NB4 (cell line): Measurements from ENCODE around the gene GRIK1.

ENCODE experiments used
- DNase-seq: peaks from one replicate; pipeline ENCODE4 v3.0.0; 2010; ENCODE audit warnings: low read depth
- H3K4me3 ChIP-seq: one replicate; pipeline ENCODE4 v1.5.1; 2011; ENCODE audit warnings: mild to moderate bottlenecking, low read depth, low read length, moderate library complexity
- MYC ChIP-seq: IDR thresholded peaks from 2 replicates; pipeline ENCODE4 v1.6.1; 2011; ENCODE audit warnings: low read depth, low read length
- POLR2A ChIP-seq: IDR thresholded peaks from 2 replicates; pipeline ENCODE4 v1.6.1; 2011; ENCODE audit warnings: mild to moderate bottlenecking; ENCODE audit not compliant: insufficient read length; ENCODE audit errors: extremely low read depth
- TF ChIP-seq, protein P1 (sequence below): IDR thresholded peaks from 2 replicates; pipeline ENCODE4 v1.6.1; 2011; ENCODE audit warnings: low read depth, low read length
- TF ChIP-seq, protein P2 (sequence below): IDR thresholded peaks from one replicate; pipeline ENCODE4 v1.5.1; 2012; ENCODE audit warnings: low read depth, low read length

Gene GRIK1

DNA sequence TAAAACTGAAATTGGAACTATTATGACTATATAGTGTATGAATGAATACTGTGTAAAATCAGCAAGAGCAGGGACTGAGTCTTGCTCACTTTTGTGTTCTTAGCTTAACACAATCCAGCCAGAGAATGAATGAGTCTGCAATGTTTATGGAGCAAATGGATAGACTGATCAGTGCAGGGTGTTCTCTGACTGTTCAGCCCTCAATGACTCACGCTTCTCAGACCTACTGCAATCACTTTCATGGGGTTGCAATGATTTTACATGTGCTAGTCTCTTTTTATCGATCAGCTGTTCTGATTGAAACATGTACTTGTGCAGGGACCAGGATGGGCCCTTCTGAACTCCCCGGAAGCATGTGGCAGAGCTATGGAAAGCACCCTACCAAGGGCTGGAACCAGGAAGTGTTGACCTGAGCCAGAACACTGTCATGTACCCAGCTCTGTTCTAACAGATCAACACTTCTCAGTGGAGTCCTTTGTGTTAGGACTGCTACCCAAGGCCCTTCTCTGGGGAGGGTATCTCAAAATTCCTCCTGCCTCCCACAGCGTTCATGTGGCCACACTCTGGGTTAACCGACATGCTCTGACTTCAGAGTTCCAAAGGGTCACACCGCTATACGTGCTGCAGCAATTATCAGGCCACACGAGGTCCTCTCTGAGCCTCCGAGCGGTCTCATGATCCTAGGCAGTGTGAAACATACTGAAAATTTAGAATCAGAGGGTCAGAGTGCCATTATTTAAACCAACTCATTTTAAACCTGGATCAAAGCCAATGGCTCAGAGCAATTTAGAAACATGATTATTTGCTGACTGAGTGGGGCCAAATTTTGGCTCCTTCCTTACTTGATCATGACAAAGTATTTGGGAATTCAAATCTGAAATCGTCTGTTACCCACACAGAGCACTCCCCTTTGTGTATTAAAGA is 35.2 kb downstream of the GRIK1 start:
- DNase-seq: no peak
- TF ChIP-seq MYC (no peak), POLR2A (no peak)
- TF ChIP-seq, protein P1, sequence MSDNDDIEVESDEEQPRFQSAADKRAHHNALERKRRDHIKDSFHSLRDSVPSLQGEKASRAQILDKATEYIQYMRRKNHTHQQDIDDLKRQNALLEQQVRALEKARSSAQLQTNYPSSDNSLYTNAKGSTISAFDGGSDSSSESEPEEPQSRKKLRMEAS: no peak
- TF ChIP-seq, protein P2, sequence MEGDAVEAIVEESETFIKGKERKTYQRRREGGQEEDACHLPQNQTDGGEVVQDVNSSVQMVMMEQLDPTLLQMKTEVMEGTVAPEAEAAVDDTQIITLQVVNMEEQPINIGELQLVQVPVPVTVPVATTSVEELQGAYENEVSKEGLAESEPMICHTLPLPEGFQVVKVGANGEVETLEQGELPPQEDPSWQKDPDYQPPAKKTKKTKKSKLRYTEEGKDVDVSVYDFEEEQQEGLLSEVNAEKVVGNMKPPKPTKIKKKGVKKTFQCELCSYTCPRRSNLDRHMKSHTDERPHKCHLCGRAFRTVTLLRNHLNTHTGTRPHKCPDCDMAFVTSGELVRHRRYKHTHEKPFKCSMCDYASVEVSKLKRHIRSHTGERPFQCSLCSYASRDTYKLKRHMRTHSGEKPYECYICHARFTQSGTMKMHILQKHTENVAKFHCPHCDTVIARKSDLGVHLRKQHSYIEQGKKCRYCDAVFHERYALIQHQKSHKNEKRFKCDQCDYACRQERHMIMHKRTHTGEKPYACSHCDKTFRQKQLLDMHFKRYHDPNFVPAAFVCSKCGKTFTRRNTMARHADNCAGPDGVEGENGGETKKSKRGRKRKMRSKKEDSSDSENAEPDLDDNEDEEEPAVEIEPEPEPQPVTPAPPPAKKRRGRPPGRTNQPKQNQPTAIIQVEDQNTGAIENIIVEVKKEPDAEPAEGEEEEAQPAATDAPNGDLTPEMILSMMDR: no peak
- no peak overlapping the region for H3K4me3 ChIP-seq

- TF ChIP-seq POLR2A: no peak
- TF ChIP-seq, protein P2: no peak
- no peak for TF ChIP-seq MYC
- TF ChIP-seq, protein P1: no peak
- no peak for DNase-seq
- H3K4me3 ChIP-seq: no peak overlapping the region
Observed at GRCh38 chr21:29896884-29897283, 42.9 kb downstream of the GRIK1 start.

DNA sequence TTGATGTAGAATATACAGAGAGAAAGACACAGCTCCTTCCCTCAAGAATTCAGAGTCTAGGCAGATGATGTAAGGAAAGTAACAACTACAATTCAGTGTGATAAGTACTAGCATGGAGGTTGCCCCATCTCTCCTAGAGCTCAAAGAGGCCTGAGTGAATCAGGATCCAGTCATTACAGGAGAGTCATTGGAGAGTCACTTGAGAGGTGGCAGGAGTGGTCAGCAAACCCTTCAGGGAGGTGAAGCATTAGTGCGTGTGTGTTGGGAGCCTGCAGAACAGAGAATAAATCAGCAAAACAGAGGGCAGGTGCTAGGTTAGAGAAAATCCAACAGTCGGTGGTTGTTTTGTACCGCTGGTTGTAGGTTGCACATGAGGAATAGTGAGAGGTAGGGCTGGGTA is 46.1 kb downstream of the GRIK1 start:
- no peak overlapping the region for H3K4me3 ChIP-seq
- DNase-seq: no peak
- TF ChIP-seq, protein P1: no peak

DNA sequence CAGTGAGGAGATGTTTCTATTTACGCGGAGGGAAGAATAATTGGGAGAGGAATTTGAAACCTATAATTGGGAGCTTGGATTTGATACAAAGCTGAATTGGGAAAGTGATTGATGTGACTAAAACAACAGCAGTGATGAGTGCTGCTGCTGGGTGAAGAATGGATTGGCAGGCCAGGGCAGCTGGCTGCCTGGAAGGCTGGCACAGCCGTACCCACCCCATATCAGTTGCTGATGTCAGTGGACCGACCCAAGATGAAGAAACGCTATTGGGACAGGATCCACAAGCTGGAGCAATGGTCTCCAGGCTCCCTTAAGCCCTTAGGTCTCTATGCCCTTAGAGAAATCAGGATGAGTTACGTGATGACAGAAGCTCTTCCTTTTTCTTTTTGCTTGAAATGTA is 47.4 kb downstream of the GRIK1 start:
- TF ChIP-seq, protein P1: no peak
- no peak for TF ChIP-seq POLR2A
- H3K4me3 ChIP-seq: no peak overlapping the region
- DNase-seq: no peak

GRCh38 chr21:29888437-29888836 is 51.4 kb downstream of the GRIK1 start:
- H3K4me3 ChIP-seq: no peak overlapping the region

GRCh38 chr21:29887313-29888009 is 52.3 kb downstream of the GRIK1 start:
- TF ChIP-seq, protein P1: no peak
- TF ChIP-seq MYC (no peak), POLR2A (no peak)
- TF ChIP-seq, protein P2: no peak
- no peak overlapping the region for H3K4me3 ChIP-seq

More at GRCh38 chr21:29888437-29888836, 51.4 kb downstream of the GRIK1 start:
- TF ChIP-seq, protein P2: no peak
- no peak for TF ChIP-seq MYC
- TF ChIP-seq POLR2A: no peak
- TF ChIP-seq, protein P1: no peak
- DNase-seq: no peak

More at GRCh38 chr21:29887313-29888009, 52.3 kb downstream of the GRIK1 start:
- no peak for DNase-seq
